LNCAP (cell line): ENCODE results near the gene OSCP1.

Experiments used
- CTCF ChIP-seq: fragments of 450-650 bp; IDR thresholded peaks from 2 replicates; pipeline ENCODE4 v1.5.1; 2017; ENCODE audit warnings: mild to moderate bottlenecking

OSCP1 gene

GRCh38 chr1:36467027-36467410, 16.8 kb upstream of the OSCP1 start:
- TF ChIP-seq CTCF, result no peak

GRCh38 chr1:36466370-36467026, 16.2 kb upstream of the OSCP1 start:
- no peak for TF ChIP-seq CTCF

- TF ChIP-seq CTCF, result no peak
These were observed 15.6 kb upstream of the OSCP1 start for GRCh38 chr1:36465731-36466369.

- TF ChIP-seq CTCF, result no peak
These were observed 14.5 kb upstream of the OSCP1 start for GRCh38 chr1:36464605-36465393.

GRCh38 chr1:36463803-36464604, 13.8 kb upstream of the OSCP1 start, which contains the start of gene MRPS15:
MRPS15 (minus strand) TSS chr1:36464384; CDS start chr1:36464275, 109 bp downstream.
- TF ChIP-seq CTCF, result no peak

- TF ChIP-seq CTCF, result no peak
These were observed 13.2 kb upstream of the OSCP1 start for GRCh38 chr1:36463463-36463802.

GRCh38 chr1:36458910-36459309, 8.7 kb upstream of the OSCP1 start:
- TF ChIP-seq CTCF, result no peak
